ENCODE results near the gene MED13L. TPM values are rescaled to one million over a fixed set of nuclear protein-coding genes. Genes with fewer than 3 reads are reported as not detected.
A peak's percentile ranks its signal among the peaks of the same experiment; 100 is the strongest.
"Not testable (repeated sequence)": the region's sequence is repeated elsewhere in the genome, so short reads cannot be mapped to it uniquely, and the experiment has no call there.

The MED13L gene
- total RNA-seq, 2 experiments from 2014 or later: 203 to 208 TPM

GRCh38 chr12:116241157-116241759 is 36.2 kb downstream of the MED13L start:
- no peak for ATAC-seq (ENCODE audit: poor library complexity)
- Histone ChIP-seq H3K27ac (ENCODE audit: low read depth in 1 of 2, low read length in 2 of 2) (no peak overlapping the region), H3K4me3 (ENCODE audit: low read length) (no peak overlapping the region), H3K27me3 (ENCODE audit: control insufficient read depth in 1 of 2, insufficient read depth in 2 of 2, low read length in 2 of 2) (no peaks in the 10 kb centered on the region), H3K36me3 (ENCODE audit: insufficient read depth, low read length) (no peaks in the 10 kb centered on the region), H3K4me1 (ENCODE audit: insufficient read depth, low read length) (peaks cover 14% of the 10 kb centered on the region), H3K9me3 (ENCODE audit: control insufficient read depth in 1 of 2, insufficient read depth in 1 of 2, low read length in 2 of 2) (no peaks in the 10 kb centered on the region)
- Mint-ChIP-seq H3K4me1 (ENCODE audit: low read depth) (peaks cover 88% of the 10 kb centered on the region), H3K9me3 (no peaks in the 10 kb centered on the region), H3K4me3 (no peak overlapping the region), H3K27me3 (no peaks in the 10 kb centered on the region), H3K27ac (peak overlapping the region; percentile 54), H3K36me3 (ENCODE audit: low read depth) (no peaks in the 10 kb centered on the region)
- intact Hi-C loops (cut with DNase I, micrococcal nuclease): loop anchor here (5.0 kb wide), 1 partner anchor 36 kb away; the partner anchor contains the start of gene MED13L (in 2 of the 2)
- no peak for TF ChIP-seq CTCF (IDR thresholded peaks at IDR 0.05)
- ChIA-PET POLR2A (interaction anchor here (0.6 to 0.8 kb wide), 3 partner anchors 31 to 186 kb away, joined by 3 to 4 read pairs (median 3); no protein-coding TSS in a partner anchor), CTCF (interaction anchor here (0.8 kb wide), 1 partner anchor 14 kb away, joined by 4 read pairs; no protein-coding TSS in a partner anchor)
- DNase-seq: no peak

DNA sequence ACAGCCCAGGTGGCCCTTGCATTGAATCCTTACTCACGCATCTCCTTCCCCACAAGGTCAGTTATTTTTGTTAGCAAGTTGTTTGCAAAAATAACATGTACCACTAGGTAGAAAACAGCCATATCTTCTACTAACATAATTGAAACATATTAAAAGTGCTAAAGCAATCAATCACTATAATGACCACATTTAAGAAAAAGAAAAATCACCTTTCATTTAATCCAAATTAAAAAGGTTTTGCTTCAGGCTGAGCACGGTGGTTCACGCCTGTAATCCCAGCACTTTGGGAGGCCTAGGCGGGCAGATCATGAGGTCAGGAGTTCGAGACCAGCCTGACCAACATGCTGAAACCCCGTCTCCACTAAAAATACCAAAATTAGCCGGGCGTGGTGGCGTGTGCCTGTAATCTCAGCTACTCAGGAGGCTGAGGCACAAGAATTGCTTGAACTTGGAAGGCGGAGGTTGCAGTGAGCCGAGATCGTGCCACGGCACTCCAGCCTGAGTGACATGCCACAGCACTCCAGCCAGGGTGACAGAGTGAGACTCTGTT is 38.8 kb downstream of the MED13L start:
- H3K4me1 Mint-ChIP-seq (ENCODE audit: low read depth): peaks cover 69% of the 10 kb centered on the region
- H3K36me3 ChIP-seq (ENCODE audit: insufficient read depth, low read length); H3K36me3 Mint-ChIP-seq (ENCODE audit: low read depth); H3K4me1 ChIP-seq (ENCODE audit: insufficient read depth, low read length); POLR2A ChIA-PET; DNase-seq; H3K27me3 ChIP-seq (ENCODE audit: control insufficient read depth in 1 of 2, insufficient read depth in 2 of 2, low read length in 2 of 2); H3K9me3 ChIP-seq (ENCODE audit: control insufficient read depth in 1 of 2, insufficient read depth in 1 of 2, low read length in 2 of 2); CTCF ChIA-PET; H3K4me3 ChIP-seq (ENCODE audit: low read length); H3K27me3 Mint-ChIP-seq; H3K9me3 Mint-ChIP-seq; ATAC-seq (ENCODE audit: poor library complexity); H3K4me3 Mint-ChIP-seq; H3K27ac ChIP-seq (ENCODE audit: low read depth in 1 of 2, low read length in 2 of 2): not testable (repeated sequence)
- H3K27ac Mint-ChIP-seq: peak overlapping the region; percentile 42
- intact Hi-C loops (cut with DNase I, micrococcal nuclease): loop anchor here (5.0 to 10.0 kb wide), 4 partner anchors 94 to 359 kb away; no protein-coding TSS in a partner anchor

DNA sequence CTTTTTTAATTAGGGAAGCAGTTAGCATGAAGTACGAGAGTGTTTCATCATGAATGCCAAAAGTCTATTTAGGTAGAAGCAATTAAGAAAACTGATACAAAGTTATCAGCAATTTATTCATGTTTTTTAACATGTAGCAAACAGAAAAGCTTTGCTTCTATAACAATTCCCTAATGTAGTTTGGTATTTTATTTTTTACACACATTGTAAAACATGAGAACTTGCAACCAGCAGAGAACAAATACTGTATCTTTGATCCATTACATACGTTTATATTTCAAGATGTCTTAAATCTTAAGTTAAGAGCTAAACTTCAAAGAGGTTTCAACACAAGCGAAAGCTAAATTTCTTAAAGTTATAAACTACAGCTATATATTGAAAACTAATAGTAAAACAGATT is 39.3 kb downstream of the MED13L start:
- H3K27ac Mint-ChIP-seq: peak overlapping the region; percentile 42
- peaks cover 6% of the 10 kb centered on the region for H3K36me3 Mint-ChIP-seq (ENCODE audit: low read depth)
- ChIA-PET POLR2A (no interaction called here), CTCF (no interaction called here)
- H3K4me3 Mint-ChIP-seq: no peak overlapping the region
- intact Hi-C loops (cut with DNase I, micrococcal nuclease): loop anchor here (5.0 to 10.0 kb wide), 4 partner anchors 93 to 359 kb away; no protein-coding TSS in a partner anchor
- TF ChIP-seq CTCF (IDR thresholded peaks at IDR 0.05): no peak
- Histone ChIP-seq H3K27ac (ENCODE audit: low read depth in 1 of 2, low read length in 2 of 2) (no peak overlapping the region), H3K36me3 (ENCODE audit: insufficient read depth, low read length) (no peaks in the 10 kb centered on the region), H3K4me1 (ENCODE audit: insufficient read depth, low read length) (peaks cover 7% of the 10 kb centered on the region), H3K4me3 (ENCODE audit: low read length) (no peak overlapping the region), H3K27me3 (ENCODE audit: control insufficient read depth in 1 of 2, insufficient read depth in 2 of 2, low read length in 2 of 2) (no peaks in the 10 kb centered on the region), H3K9me3 (ENCODE audit: control insufficient read depth in 1 of 2, insufficient read depth in 1 of 2, low read length in 2 of 2) (no peaks in the 10 kb centered on the region)
- no peak for ATAC-seq (ENCODE audit: poor library complexity)
- no peak for DNase-seq
- no peaks in the 10 kb centered on the region for H3K27me3 Mint-ChIP-seq
- peaks cover 69% of the 10 kb centered on the region for H3K4me1 Mint-ChIP-seq (ENCODE audit: low read depth)
- H3K9me3 Mint-ChIP-seq: no peaks in the 10 kb centered on the region
